Measurements from ENCODE around the gene LRRN1.

The LRRN1 gene

DNA sequence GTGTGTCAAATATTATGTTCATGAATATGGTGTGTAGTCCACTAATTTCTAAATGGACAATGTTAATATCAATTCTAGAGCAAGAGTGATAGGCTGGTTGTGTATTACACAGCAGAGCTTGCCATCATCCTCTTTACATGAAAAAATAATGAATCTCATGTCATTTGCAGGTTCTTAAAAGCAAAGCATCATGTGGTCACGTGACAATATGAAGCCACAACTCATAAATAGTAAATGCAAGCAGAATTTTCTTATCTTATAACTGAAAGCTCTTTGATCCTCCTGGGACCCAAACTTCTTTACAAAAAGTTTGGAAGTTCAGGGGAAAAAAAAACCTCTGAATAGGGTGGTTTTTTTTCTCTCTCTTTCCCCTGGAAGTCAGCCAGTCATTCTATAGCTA is 26.9 kb upstream of the LRRN1 start:
- no peak for TF ChIP-seq EZH2phosphoT487 (IDR thresholded peaks at IDR 0.05; ENCODE audit: borderline replicate concordance)
- TF ChIP-seq, protein P1, sequence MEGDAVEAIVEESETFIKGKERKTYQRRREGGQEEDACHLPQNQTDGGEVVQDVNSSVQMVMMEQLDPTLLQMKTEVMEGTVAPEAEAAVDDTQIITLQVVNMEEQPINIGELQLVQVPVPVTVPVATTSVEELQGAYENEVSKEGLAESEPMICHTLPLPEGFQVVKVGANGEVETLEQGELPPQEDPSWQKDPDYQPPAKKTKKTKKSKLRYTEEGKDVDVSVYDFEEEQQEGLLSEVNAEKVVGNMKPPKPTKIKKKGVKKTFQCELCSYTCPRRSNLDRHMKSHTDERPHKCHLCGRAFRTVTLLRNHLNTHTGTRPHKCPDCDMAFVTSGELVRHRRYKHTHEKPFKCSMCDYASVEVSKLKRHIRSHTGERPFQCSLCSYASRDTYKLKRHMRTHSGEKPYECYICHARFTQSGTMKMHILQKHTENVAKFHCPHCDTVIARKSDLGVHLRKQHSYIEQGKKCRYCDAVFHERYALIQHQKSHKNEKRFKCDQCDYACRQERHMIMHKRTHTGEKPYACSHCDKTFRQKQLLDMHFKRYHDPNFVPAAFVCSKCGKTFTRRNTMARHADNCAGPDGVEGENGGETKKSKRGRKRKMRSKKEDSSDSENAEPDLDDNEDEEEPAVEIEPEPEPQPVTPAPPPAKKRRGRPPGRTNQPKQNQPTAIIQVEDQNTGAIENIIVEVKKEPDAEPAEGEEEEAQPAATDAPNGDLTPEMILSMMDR (conservative IDR thresholded peaks at IDR 0.05; ENCODE audit: low read length) = no peak
- peaks cover 6% of the 10 kb centered on the region; the same call in 1 of the 2 replicates for H3K9me3 ChIP-seq (ENCODE audit: insufficient read depth, low read depth, low read length)
- H3K36me3 ChIP-seq (ENCODE audit: insufficient read depth, low read length) = no peaks in the 10 kb centered on the region
- H3K9me2 ChIP-seq (replicated peaks; ENCODE audit: low read depth, low read length) = no peaks in the 10 kb centered on the region
- no peaks in the 10 kb centered on the region for H3K27me3 ChIP-seq (ENCODE audit: insufficient read depth, low read length, poor library complexity, severe bottlenecking)
- H3K4me1 ChIP-seq (ENCODE audit: insufficient read depth, low read length, poor library complexity, severe bottlenecking) = no peaks in the 10 kb centered on the region
- H3K4me3 ChIP-seq (ENCODE audit: low read length, poor library complexity, severe bottlenecking) = no peak overlapping the region
- H3K9ac ChIP-seq (ENCODE audit: low read depth, low read length, poor library complexity, severe bottlenecking) = no peak overlapping the region
- H3K4me2 ChIP-seq (ENCODE audit: low read depth, low read length, poor library complexity, severe bottlenecking) = no peak overlapping the region
- H2AFZ ChIP-seq (ENCODE audit: low read length) = no peak overlapping the region
- no peaks in the 10 kb centered on the region for H4K20me1 ChIP-seq (ENCODE audit: insufficient read depth, low read length, poor library complexity, severe bottlenecking)
- H3K79me2 ChIP-seq (ENCODE audit: insufficient read depth, low read length) = no peaks in the 10 kb centered on the region
- no peaks in the 10 kb centered on the region for H3F3A ChIP-seq (ENCODE audit: low read depth)

DNA sequence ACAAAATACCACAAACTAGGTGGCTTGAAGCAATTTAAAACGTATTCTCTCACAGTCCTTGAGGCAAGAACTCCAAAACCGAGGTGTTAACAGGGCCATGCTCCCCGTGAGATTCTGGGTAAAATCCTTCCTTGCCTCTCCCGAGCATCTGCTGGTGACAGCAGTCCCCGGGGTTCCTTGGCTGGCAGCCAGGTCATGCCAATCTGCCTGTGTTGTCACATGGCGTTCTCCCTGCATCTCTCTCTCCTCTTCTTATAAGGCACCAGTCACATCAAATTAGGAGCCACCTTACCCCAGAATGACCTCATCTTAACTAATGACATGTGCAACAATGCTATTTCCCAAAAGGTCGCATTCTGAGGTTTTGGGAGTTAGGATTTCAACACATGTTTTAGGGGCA is 26.3 kb upstream of the LRRN1 start:
- Histone ChIP-seq H3K27me3 (ENCODE audit: insufficient read depth, low read length, poor library complexity, severe bottlenecking) (no peaks in the 10 kb centered on the region), H4K20me1 (ENCODE audit: insufficient read depth, low read length, poor library complexity, severe bottlenecking) (no peaks in the 10 kb centered on the region)

DNA sequence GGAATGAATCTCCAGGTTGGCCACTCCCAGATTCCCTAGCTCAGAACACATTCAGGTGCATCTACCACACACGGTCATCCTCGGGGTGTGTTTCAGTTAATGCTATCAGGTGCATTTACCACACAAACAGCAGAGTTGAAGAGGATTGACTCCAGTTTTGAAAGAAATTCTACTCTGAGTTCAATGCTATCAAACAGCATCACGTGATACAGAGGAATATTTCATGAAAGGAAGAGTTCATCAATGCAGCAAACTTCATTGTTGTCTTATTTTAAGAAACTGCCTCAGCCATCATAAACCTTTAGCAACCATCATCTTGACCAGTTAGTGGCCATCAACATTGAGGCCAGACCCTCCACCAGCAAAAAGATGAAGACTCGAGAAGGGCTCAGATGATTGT is 22.6 kb upstream of the LRRN1 start:
- H3K27me3 ChIP-seq (ENCODE audit: insufficient read depth, low read length, poor library complexity, severe bottlenecking) = no peaks in the 10 kb centered on the region
- TF ChIP-seq, protein P1 (conservative IDR thresholded peaks at IDR 0.05; ENCODE audit: low read length) = no peak
- no peak for TF ChIP-seq EZH2phosphoT487 (IDR thresholded peaks at IDR 0.05; ENCODE audit: borderline replicate concordance)
- no peak overlapping the region for H3K4me2 ChIP-seq (ENCODE audit: low read depth, low read length, poor library complexity, severe bottlenecking)
- no peaks in the 10 kb centered on the region for H4K20me1 ChIP-seq (ENCODE audit: insufficient read depth, low read length, poor library complexity, severe bottlenecking)
- peaks cover 6% of the 10 kb centered on the region; the same call in 1 of the 2 replicates for H3K9me3 ChIP-seq (ENCODE audit: insufficient read depth, low read depth, low read length)
- no peak overlapping the region for H3K4me3 ChIP-seq (ENCODE audit: low read length, poor library complexity, severe bottlenecking)
- no peak overlapping the region for H3K9ac ChIP-seq (ENCODE audit: low read depth, low read length, poor library complexity, severe bottlenecking)
- no peaks in the 10 kb centered on the region for H3K9me2 ChIP-seq (replicated peaks; ENCODE audit: low read depth, low read length)
- H3K4me1 ChIP-seq (ENCODE audit: insufficient read depth, low read length, poor library complexity, severe bottlenecking) = no peaks in the 10 kb centered on the region
- no peaks in the 10 kb centered on the region for H3K36me3 ChIP-seq (ENCODE audit: insufficient read depth, low read length)
- no peak overlapping the region for H2AFZ ChIP-seq (ENCODE audit: low read length)
- no peaks in the 10 kb centered on the region for H3F3A ChIP-seq (ENCODE audit: low read depth)
- no peaks in the 10 kb centered on the region for H3K79me2 ChIP-seq (ENCODE audit: insufficient read depth, low read length)

More for the DNA sequence above, 26.3 kb upstream of the LRRN1 start:
- Histone ChIP-seq H3K36me3 (ENCODE audit: insufficient read depth, low read length) (no peaks in the 10 kb centered on the region), H2AFZ (ENCODE audit: low read length) (no peak overlapping the region), H3K4me3 (ENCODE audit: low read length, poor library complexity, severe bottlenecking) (no peak overlapping the region), H3K4me2 (ENCODE audit: low read depth, low read length, poor library complexity, severe bottlenecking) (no peak overlapping the region), H3K9ac (ENCODE audit: low read depth, low read length, poor library complexity, severe bottlenecking) (no peak overlapping the region), H3K4me1 (ENCODE audit: insufficient read depth, low read length, poor library complexity, severe bottlenecking) (no peaks in the 10 kb centered on the region), H3K79me2 (ENCODE audit: insufficient read depth, low read length) (no peaks in the 10 kb centered on the region), H3K9me2 (replicated peaks; ENCODE audit: low read depth, low read length) (no peaks in the 10 kb centered on the region), H3F3A (ENCODE audit: low read depth) (no peaks in the 10 kb centered on the region), H3K9me3 (ENCODE audit: insufficient read depth, low read depth, low read length) (peaks cover 6% of the 10 kb centered on the region; the same call in 1 of the 2 replicates)
- TF ChIP-seq, protein P1 (conservative IDR thresholded peaks at IDR 0.05; ENCODE audit: low read length) = no peak
- TF ChIP-seq EZH2phosphoT487 (IDR thresholded peaks at IDR 0.05; ENCODE audit: borderline replicate concordance) = no peak

All from Loucy (cell line).